Vagina (tissue), 2 donors: ENCODE data around the gene CALU.

Experiments used
- CTCF ChIP-seq, 3 experiments: fragments of 450-650 bp in 2 of 3; fragments of 200-600 bp in 1 of 3; sonication (generic) in 1 of 3; IDR thresholded peaks; one replicate each; pipeline ENCODE4 v1.5.1; 2017 to 2019; ENCODE audit warnings: antibody characterized with exemption in 3 of 3, mild to moderate bottlenecking in 2 of 3, moderate library complexity in 2 of 3
- POLR2A ChIP-seq, 2 donors: fragments of 450-650 bp; IDR thresholded peaks; one replicate each; pipeline ENCODE4 v1.6.1; 2017; ENCODE audit warnings: antibody characterized with exemption in 2 of 2, mild to moderate bottlenecking in 2 of 2, moderate library complexity in 2 of 2
- POLR2AphosphoS5 ChIP-seq, 2 donors: sonication (generic); formaldehyde crosslinking; IDR thresholded peaks; one replicate each; pipeline ENCODE4 v1.9.0; 2017; ENCODE audit warnings: antibody characterized with exemption in 2 of 2, mild to moderate bottlenecking in 2 of 2, low read depth in 1 of 2; ENCODE audit not compliant: insufficient read depth in 1 of 2

GRCh38 chr7:128743112-128743772 lies 4.1 kb downstream of the CALU start:
- TF ChIP-seq CTCF (IDR thresholded peaks at IDR 0.05) (no peak), POLR2A (IDR thresholded peaks at IDR 0.05) (no peak), POLR2AphosphoS5 (IDR thresholded peaks at IDR 0.05; ENCODE audit: insufficient read depth in 1 of 2, low read depth in 1 of 2) (no peak)
